Activated T-cell treated with anti-CD3 and anti-CD28 coated beads, Interleukin-2, amount 50 U/mL, for 4 hours (primary cell): Measurements from ENCODE around the gene ANO5. TPM values are rescaled to one million over a fixed set of nuclear protein-coding genes. Genes with fewer than 3 reads are reported as not detected.
A peak's percentile ranks its signal among the peaks of the same experiment; 100 is the strongest.
"Not testable (repeated sequence)": the region's sequence is repeated elsewhere in the genome, so short reads cannot be mapped to it uniquely, and the experiment has no call there.

Source experiments
- ATAC-seq, 2 donors: fragments of 200-7000 bp; cut with Tn5 transposase; one replicate each; pipeline ENCODE4 v1.10.0; 2021
- DNase-seq: peaks from one replicate; pipeline ENCODE4 v3.0.0-alpha.2; 2020
- H3K27me3 Mint-ChIP-seq: one replicate; pipeline ENCODE4 v1.8.0; 2021; ENCODE audit warnings: low read depth, mixed read lengths
- H3K36me3 Mint-ChIP-seq: one replicate; pipeline ENCODE4 v1.8.0; 2022; ENCODE audit warnings: mixed read lengths; ENCODE audit not compliant: insufficient read depth
- H3K4me1 Mint-ChIP-seq: one replicate; pipeline ENCODE4 v1.8.0; 2021; ENCODE audit warnings: low read depth, mixed read lengths
- H3K4me3 Mint-ChIP-seq: one replicate; pipeline ENCODE4 v1.8.0; 2021; ENCODE audit warnings: mild to moderate bottlenecking, moderate library complexity, mixed read lengths
- H3K9me3 Mint-ChIP-seq: one replicate; pipeline ENCODE4 v1.8.0; 2021; ENCODE audit warnings: mixed read lengths
- total RNA-seq, 3 donors: library from RNA; stranded (reverse); gene quantifications; one replicate each; pipeline ENCODE4 v1.2.1, GENCODE V29; 2021

The ANO5 gene
- total RNA-seq, 3 donors from 2014 or later: 0.03 TPM; not detected in 2

- Mint-ChIP-seq H3K4me3 (no peak overlapping the region), H3K9me3 (no peaks in the 10 kb centered on the region), H3K4me1 (no peaks in the 10 kb centered on the region), H3K36me3 (no peaks in the 10 kb centered on the region), H3K27me3 (no peaks in the 10 kb centered on the region)
- DNase-seq: no peak
- ATAC-seq: no peak
Observed at GRCh38 chr11:22234743-22235142, 41.9 kb downstream of the ANO5 start.

GRCh38 chr11:22244986-22245592 is 52.2 kb downstream of the ANO5 start:
- Mint-ChIP-seq H3K36me3 (no peaks in the 10 kb centered on the region), H3K27me3 (peaks cover 6% of the 10 kb centered on the region), H3K9me3 (no peaks in the 10 kb centered on the region), H3K4me1 (no peaks in the 10 kb centered on the region), H3K4me3 (no peak overlapping the region)
- DNase-seq (peak; percentile 4), ATAC-seq (peak in 1 of 2 donors; percentile 55)

GRCh38 chr11:22246992-22247391 is 54.1 kb downstream of the ANO5 start:
- Mint-ChIP-seq H3K4me1 (no peaks in the 10 kb centered on the region), H3K27me3 (peaks cover 7% of the 10 kb centered on the region), H3K4me3 (no peak overlapping the region), H3K9me3 (no peaks in the 10 kb centered on the region), H3K36me3 (no peaks in the 10 kb centered on the region)
- DNase-seq (no peak), ATAC-seq (no peak)

- no peak for DNase-seq
- Mint-ChIP-seq H3K4me1 (no peaks in the 10 kb centered on the region), H3K9me3 (no peaks in the 10 kb centered on the region), H3K36me3 (no peaks in the 10 kb centered on the region), H3K27me3 (peaks cover 7% of the 10 kb centered on the region), H3K4me3 (no peak overlapping the region)
- ATAC-seq: no peak
Observed at GRCh38 chr11:22249871-22250270, 57.0 kb downstream of the ANO5 start.

DNA sequence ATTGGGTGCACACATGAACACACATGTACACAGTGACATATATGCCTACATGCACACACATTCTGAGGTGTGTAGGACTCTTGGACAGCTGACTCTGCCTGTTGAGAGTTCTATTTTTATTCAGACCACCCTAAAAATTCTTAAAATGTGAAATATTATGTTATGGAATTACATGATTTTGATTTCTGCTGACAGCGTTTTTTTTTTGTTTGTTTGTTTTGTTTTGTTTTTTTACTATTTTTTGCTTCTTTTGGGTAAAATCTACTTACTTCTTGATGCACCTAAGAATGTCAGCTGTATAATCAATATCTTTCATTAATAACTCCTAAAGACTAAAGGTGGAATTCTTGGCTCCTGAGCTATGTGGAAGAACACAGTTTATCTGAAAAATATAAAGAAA is 64.0 kb downstream of the ANO5 start:
- DNase-seq: no peak
- no peak overlapping the region for H3K4me3 Mint-ChIP-seq
- H3K27me3 Mint-ChIP-seq: no peaks in the 10 kb centered on the region
- ATAC-seq: no peak
- no peaks in the 10 kb centered on the region for H3K9me3 Mint-ChIP-seq
- no peaks in the 10 kb centered on the region for H3K36me3 Mint-ChIP-seq
- no peaks in the 10 kb centered on the region for H3K4me1 Mint-ChIP-seq

DNA sequence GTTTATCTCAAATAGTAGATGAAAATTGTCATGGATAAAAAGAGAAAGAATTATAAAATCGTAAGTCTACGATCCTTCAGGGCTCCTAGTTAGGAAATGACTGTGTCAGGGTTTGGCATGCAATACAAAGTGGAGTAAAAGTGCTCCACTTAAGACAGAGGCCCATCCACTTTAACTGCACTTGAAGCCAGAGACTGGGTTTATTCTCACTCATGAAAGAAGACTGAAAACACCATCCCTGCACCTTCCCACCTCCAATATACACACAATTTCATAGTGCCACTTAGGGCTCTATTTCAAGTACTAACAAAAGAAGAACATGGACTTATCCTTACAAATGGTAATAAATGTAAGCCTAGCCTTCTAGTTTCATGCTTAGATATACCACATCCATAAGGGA is 70.7 kb downstream of the ANO5 start:
- H3K4me1 Mint-ChIP-seq: no peaks in the 10 kb centered on the region
- DNase-seq: no peak
- no peaks in the 10 kb centered on the region for H3K9me3 Mint-ChIP-seq
- H3K27me3 Mint-ChIP-seq: no peaks in the 10 kb centered on the region
- no peak for ATAC-seq
- H3K4me3 Mint-ChIP-seq: no peak overlapping the region
- H3K36me3 Mint-ChIP-seq: no peaks in the 10 kb centered on the region

GRCh38 chr11:22268983-22269624 is 76.2 kb downstream of the ANO5 start:
- ATAC-seq, DNase-seq, H3K4me3 Mint-ChIP-seq, H3K4me1 Mint-ChIP-seq, H3K27me3 Mint-ChIP-seq, H3K9me3 Mint-ChIP-seq, H3K36me3 Mint-ChIP-seq: not testable (repeated sequence)

- ATAC-seq (no peak), DNase-seq (no peak)
- H3K4me1 Mint-ChIP-seq: no peaks in the 10 kb centered on the region
- H3K27me3 Mint-ChIP-seq: no peaks in the 10 kb centered on the region
- no peaks in the 10 kb centered on the region for H3K36me3 Mint-ChIP-seq
- no peak overlapping the region for H3K4me3 Mint-ChIP-seq
- H3K9me3 Mint-ChIP-seq: no peaks in the 10 kb centered on the region
Observed at GRCh38 chr11:22273781-22274180, 80.9 kb downstream of the ANO5 start.

DNA sequence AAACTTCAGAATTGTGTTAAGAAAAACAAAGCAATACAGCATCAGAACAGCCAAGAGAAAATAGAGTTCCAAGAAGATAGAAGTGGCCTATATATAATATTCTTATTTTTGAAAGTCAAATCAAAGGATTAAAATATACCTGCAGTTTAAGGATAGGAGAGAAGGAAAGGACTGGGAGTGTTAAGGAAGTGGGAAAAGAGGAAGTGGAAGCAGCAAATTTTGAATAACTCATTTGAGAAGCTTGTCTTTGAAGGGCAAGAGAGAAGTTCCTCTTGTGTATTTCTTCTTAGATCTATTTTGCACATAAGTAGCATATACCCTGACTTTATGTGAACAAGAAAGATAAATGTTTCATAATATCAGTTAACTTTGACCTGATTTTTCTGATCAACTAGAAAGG is 82.7 kb downstream of the ANO5 start:
- DNase-seq (no peak), ATAC-seq (no peak)
- Mint-ChIP-seq H3K36me3 (no peaks in the 10 kb centered on the region), H3K4me3 (no peak overlapping the region), H3K9me3 (no peaks in the 10 kb centered on the region), H3K27me3 (no peaks in the 10 kb centered on the region), H3K4me1 (no peaks in the 10 kb centered on the region)

DNA sequence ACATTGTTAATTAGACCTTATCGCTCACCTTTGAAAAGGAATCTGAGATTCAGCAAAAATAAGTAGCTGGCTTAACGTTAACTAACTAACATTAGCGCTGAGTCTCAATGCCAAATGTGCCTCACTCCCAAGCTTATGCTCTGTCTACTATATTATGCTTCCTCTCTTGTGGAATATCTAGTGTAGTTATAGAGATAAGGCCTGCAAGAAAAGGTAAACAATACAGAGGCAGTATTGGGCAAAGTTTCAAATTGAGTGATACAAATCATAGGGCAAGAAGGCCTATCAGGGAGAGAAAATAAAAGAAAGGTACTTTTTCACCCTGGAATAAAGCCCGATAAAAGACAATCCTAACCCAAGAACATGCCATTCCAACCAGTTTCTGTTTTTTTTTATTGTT is 83.7 kb downstream of the ANO5 start:
- Mint-ChIP-seq H3K4me1 (no peaks in the 10 kb centered on the region), H3K9me3 (no peaks in the 10 kb centered on the region), H3K4me3 (no peak overlapping the region), H3K36me3 (no peaks in the 10 kb centered on the region), H3K27me3 (no peaks in the 10 kb centered on the region)
- no peak for DNase-seq
- ATAC-seq: no peak

DNA sequence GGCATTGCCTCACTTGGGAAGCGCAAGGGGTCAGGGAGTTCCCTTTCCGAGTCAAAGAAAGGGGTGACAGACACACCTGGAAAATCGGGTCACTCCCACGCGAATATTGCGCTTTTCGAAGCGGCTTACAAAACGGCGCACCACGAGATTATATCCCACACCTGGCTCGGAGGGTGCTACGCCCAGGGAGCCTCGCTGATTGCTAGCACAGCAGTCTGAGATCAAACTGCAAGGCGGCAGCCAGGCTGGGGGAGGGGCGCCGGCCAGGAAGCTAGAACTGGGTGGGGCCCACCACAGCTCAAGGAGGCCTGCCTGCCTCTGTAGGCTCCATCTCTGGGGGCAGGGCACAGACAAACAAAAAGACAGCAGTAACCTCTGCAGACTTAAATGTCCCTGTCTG is 92.1 kb downstream of the ANO5 start:
- H3K9me3 Mint-ChIP-seq, H3K27me3 Mint-ChIP-seq, ATAC-seq, DNase-seq, H3K4me3 Mint-ChIP-seq, H3K36me3 Mint-ChIP-seq, H3K4me1 Mint-ChIP-seq: not testable (repeated sequence)

DNA sequence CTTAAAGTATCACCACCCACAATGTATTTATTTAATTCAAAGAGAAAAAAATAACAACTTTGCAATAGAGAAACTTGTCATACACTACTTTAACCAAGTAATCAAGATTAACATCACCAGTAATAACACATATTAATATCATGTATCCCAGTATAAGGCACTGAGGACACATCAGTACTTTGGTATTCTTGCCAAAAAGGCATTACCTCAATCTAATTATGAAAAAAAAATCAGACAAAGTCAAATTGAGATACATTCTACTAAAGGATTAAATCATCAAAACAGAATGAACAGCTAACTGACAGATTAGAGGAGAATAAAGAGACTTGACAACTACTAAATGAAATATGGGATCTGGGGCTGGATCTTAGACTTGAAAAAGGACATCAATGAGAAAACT is 109.5 kb downstream of the ANO5 start:
- no peaks in the 10 kb centered on the region for H3K36me3 Mint-ChIP-seq
- no peak overlapping the region for H3K4me3 Mint-ChIP-seq
- DNase-seq (no peak), ATAC-seq (no peak)
- no peaks in the 10 kb centered on the region for H3K9me3 Mint-ChIP-seq
- no peaks in the 10 kb centered on the region for H3K4me1 Mint-ChIP-seq
- peaks cover 13% of the 10 kb centered on the region for H3K27me3 Mint-ChIP-seq

- H3K4me3 Mint-ChIP-seq: no peak overlapping the region
- DNase-seq (no peak), ATAC-seq (no peak)
- no peaks in the 10 kb centered on the region for H3K4me1 Mint-ChIP-seq
- no peaks in the 10 kb centered on the region for H3K36me3 Mint-ChIP-seq
- H3K27me3 Mint-ChIP-seq: peaks cover 13% of the 10 kb centered on the region
- H3K9me3 Mint-ChIP-seq: no peaks in the 10 kb centered on the region
Observed at GRCh38 chr11:22304337-22304961, 111.6 kb downstream of the ANO5 start.

GRCh38 chr11:22317656-22318055 is 124.8 kb downstream of the ANO5 start:
- Mint-ChIP-seq H3K4me3 (no peak overlapping the region), H3K4me1 (no peaks in the 10 kb centered on the region), H3K9me3 (no peaks in the 10 kb centered on the region), H3K27me3 (peaks cover 2% of the 10 kb centered on the region), H3K36me3 (no peaks in the 10 kb centered on the region)
- DNase-seq: no peak
- ATAC-seq: no peak

- H3K4me3 Mint-ChIP-seq: no peak overlapping the region
Observed at GRCh38 chr11:22331771-22332170, 138.9 kb downstream of the ANO5 start.

More at GRCh38 chr11:22331771-22332170, 138.9 kb downstream of the ANO5 start:
- Mint-ChIP-seq H3K4me1 (no peaks in the 10 kb centered on the region), H3K27me3 (peaks cover 14% of the 10 kb centered on the region), H3K9me3 (no peaks in the 10 kb centered on the region), H3K36me3 (no peaks in the 10 kb centered on the region)
- ATAC-seq: no peak
- no peak for DNase-seq
